HFFc6 (cell line): ENCODE data around the gene DPYSL5. TPM values are rescaled to one million over a fixed set of nuclear protein-coding genes. Genes with fewer than 3 reads are reported as not detected.

Source experiments
- DNase-seq: peaks from one replicate; pipeline ENCODE4 v3.0.0-alpha.2; 2018
- H3K27ac Mint-ChIP-seq: 2 replicates; pipeline ENCODE4 v1.8.0; 2020; ENCODE audit warnings: mild to moderate bottlenecking, mixed read lengths
- H3K27me3 Mint-ChIP-seq: 2 replicates; pipeline ENCODE4 v1.8.0; 2021; ENCODE audit warnings: mild to moderate bottlenecking, moderate library complexity, mixed read lengths; ENCODE audit not compliant: insufficient read depth
- H3K36me3 Mint-ChIP-seq: 2 replicates; pipeline ENCODE4 v1.8.0; 2021; ENCODE audit warnings: low read depth, mixed read lengths
- H3K4me1 Mint-ChIP-seq: 2 replicates; pipeline ENCODE4 v1.8.0; 2020; ENCODE audit warnings: low read depth, mixed read lengths
- H3K4me3 Mint-ChIP-seq: 2 replicates; pipeline ENCODE4 v1.8.0; 2020; ENCODE audit warnings: mild to moderate bottlenecking, moderate library complexity, mixed read lengths
- H3K9me3 Mint-ChIP-seq: 2 replicates; pipeline ENCODE4 v1.8.0; 2020; ENCODE audit warnings: mild to moderate bottlenecking, mixed read lengths
- total RNA-seq, 6 experiments: library from RNA; stranded (reverse); fragmentation: NEBNext Ultra II Directional; extraction: Animal tissue kit (Norgen Biotek cat#: 25700); gene quantifications; 2 replicates in 1 of 6; 3 replicates in 5 of 6; pipeline ENCODE4 v1.2.3, GENCODE V29; 2021
- TF ChIP-seq, protein P1 (sequence below): fragments of 200-600 bp; sonication (generic); IDR thresholded peaks from 2 replicates; pipeline ENCODE4 v1.5.0; 2021; ENCODE audit warnings: antibody characterized with exemption, mild to moderate bottlenecking

Gene DPYSL5
- total RNA-seq, 6 experiments from 2014 or later: not detected

DNA sequence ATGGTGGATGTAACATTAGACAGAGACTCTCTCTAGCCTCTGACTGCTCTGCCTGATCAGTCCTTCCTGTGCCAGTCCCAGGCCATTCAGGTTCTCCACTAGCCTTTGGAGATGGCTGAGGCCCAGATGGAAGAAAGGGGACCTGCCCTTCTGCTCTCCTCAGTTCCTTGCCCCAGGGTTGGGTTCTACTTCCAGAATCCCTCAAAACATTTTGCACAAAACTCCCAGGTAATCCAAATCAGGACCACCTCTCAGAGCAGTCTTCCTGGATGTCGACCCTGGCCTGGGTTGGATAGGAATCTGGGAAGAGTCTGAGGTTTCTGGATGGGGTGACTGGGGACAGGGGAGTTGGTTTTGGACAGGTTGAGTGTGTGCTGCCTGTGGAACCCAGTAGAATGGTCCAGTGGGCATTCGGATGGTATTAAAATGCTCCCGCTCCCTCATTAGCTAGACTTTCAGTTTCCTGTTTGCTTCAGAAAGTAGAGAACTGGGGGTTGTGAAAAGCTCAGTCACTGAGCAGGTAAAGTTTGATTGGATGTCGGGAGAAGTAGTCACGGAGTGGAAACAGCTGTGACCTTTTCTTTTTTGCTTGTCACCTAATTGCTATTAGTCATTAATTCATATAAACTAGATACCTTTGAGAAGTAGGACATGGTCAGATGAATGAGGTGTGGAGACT is 37.9 kb downstream of the DPYSL5 start:
- H3K36me3 Mint-ChIP-seq: no peaks in the 10 kb centered on the region
- H3K4me1 Mint-ChIP-seq: no peaks in the 10 kb centered on the region
- H3K27me3 Mint-ChIP-seq: peaks cover 49% of the 10 kb centered on the region
- H3K4me3 Mint-ChIP-seq: no peak overlapping the region
- no peak for DNase-seq
- H3K9me3 Mint-ChIP-seq: no peaks in the 10 kb centered on the region
- TF ChIP-seq, protein P1, sequence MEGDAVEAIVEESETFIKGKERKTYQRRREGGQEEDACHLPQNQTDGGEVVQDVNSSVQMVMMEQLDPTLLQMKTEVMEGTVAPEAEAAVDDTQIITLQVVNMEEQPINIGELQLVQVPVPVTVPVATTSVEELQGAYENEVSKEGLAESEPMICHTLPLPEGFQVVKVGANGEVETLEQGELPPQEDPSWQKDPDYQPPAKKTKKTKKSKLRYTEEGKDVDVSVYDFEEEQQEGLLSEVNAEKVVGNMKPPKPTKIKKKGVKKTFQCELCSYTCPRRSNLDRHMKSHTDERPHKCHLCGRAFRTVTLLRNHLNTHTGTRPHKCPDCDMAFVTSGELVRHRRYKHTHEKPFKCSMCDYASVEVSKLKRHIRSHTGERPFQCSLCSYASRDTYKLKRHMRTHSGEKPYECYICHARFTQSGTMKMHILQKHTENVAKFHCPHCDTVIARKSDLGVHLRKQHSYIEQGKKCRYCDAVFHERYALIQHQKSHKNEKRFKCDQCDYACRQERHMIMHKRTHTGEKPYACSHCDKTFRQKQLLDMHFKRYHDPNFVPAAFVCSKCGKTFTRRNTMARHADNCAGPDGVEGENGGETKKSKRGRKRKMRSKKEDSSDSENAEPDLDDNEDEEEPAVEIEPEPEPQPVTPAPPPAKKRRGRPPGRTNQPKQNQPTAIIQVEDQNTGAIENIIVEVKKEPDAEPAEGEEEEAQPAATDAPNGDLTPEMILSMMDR: no peak
- no peak overlapping the region for H3K27ac Mint-ChIP-seq

DNA sequence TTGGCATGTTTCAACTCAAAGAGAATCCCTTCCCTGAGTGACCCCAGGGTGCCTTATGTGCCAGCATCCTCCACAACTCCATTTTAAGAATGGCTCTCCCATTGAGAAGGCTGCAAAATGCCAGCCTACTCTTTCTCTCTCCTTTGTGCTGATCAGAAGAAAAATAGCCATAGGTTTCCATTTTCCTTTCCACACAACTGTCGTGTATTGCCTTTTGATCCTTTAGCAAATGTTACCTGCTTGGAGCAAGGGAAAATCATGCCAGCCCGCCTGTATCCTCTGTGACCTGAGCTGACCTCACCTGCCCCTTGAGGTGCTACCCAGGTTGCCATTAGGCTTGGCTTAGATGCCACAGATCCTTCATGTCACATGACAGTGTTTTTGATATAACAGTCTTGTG is 38.8 kb downstream of the DPYSL5 start:
- H3K36me3 Mint-ChIP-seq: no peaks in the 10 kb centered on the region
- H3K27me3 Mint-ChIP-seq: peaks cover 49% of the 10 kb centered on the region
- H3K27ac Mint-ChIP-seq: no peak overlapping the region
- no peak overlapping the region for H3K4me3 Mint-ChIP-seq
- TF ChIP-seq, protein P1: no peak
- no peaks in the 10 kb centered on the region for H3K9me3 Mint-ChIP-seq
- no peaks in the 10 kb centered on the region for H3K4me1 Mint-ChIP-seq
- no peak for DNase-seq

DNA sequence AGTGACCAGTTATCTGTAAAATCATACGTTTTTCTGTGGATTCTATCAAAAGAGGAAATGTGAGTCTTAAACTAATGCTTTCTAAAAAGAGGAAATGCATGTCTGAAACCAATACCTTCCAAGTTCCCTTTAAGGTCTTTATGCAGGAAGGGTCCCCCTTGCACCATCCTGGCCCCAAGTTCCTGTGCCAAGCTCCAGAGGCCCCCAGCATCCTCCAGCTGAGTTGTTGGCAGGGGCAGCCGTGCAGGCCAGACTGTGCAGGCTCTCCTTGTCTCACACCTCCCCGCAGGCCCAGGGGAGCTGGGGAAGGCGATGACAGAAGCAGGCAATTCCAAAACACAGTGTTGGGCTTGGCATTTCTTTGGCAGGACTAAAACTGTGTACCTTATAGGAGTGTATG is 39.2 kb downstream of the DPYSL5 start:
- Mint-ChIP-seq H3K9me3 (no peaks in the 10 kb centered on the region), H3K4me3 (no peak overlapping the region)
- DNase-seq: no peak

GRCh38 chr2:26889796-26890195 is 41.9 kb downstream of the DPYSL5 start:
- TF ChIP-seq, protein P1: no peak
- peaks cover 54% of the 10 kb centered on the region for H3K27me3 Mint-ChIP-seq
- H3K36me3 Mint-ChIP-seq: no peaks in the 10 kb centered on the region
- no peaks in the 10 kb centered on the region for H3K4me1 Mint-ChIP-seq
- no peak for DNase-seq
- H3K27ac Mint-ChIP-seq: no peak overlapping the region
- H3K9me3 Mint-ChIP-seq: no peaks in the 10 kb centered on the region; the same call in 1 of the 2 replicates
- no peak overlapping the region for H3K4me3 Mint-ChIP-seq

More for the DNA sequence above, 39.2 kb downstream of the DPYSL5 start:
- no peak overlapping the region for H3K27ac Mint-ChIP-seq
- H3K27me3 Mint-ChIP-seq: peaks cover 53% of the 10 kb centered on the region
- no peaks in the 10 kb centered on the region for H3K36me3 Mint-ChIP-seq
- no peaks in the 10 kb centered on the region for H3K4me1 Mint-ChIP-seq
- TF ChIP-seq, protein P1: no peak

- no peak for DNase-seq
- Mint-ChIP-seq H3K9me3 (peaks cover 5% of the 10 kb centered on the region; the same call in 1 of the 2 replicates), H3K27me3 (peaks cover 47% of the 10 kb centered on the region), H3K4me3 (no peak overlapping the region), H3K4me1 (no peaks in the 10 kb centered on the region), H3K27ac (no peak overlapping the region), H3K36me3 (no peaks in the 10 kb centered on the region)
- TF ChIP-seq, protein P1: no peak
These were observed 42.5 kb downstream of the DPYSL5 start for GRCh38 chr2:26890341-26891000.
